Measurements from ENCODE around the gene GALNT7. TPM values are rescaled to one million over a fixed set of nuclear protein-coding genes. Genes with fewer than 3 reads are reported as not detected.
"Not testable (repeated sequence)": the region's sequence is repeated elsewhere in the genome, so short reads cannot be mapped to it uniquely, and the experiment has no call there.

Gene GALNT7
- total RNA-seq (54.6 and 63.3 TPM in 2 replicates), polyA plus RNA-seq (14.2 and 19.6 TPM in 2 replicates), polyA minus RNA-seq (48.5 and 57.0 TPM in 2 replicates), Bru-seq, nascent RNA (percentile 78 among the genes with signal in this experiment), BruChase-seq, experiment 1, labeled RNA remaining after a 6-hour chase (percentile 80 among the genes with signal in this experiment), BruChase-seq, experiment 2, labeled RNA remaining after a 2-hour chase (percentile 75 among the genes with signal in this experiment)
- 20.5 and 20.6 TPM in 2 replicates for polyA plus RNA-seq (2011; cell fraction: cytosol; rRNA removed)
- 40.6 and 59.9 TPM in 2 replicates for polyA plus RNA-seq (2011; cell fraction: nucleus; rRNA removed)
- 34.9 and 66.0 TPM in 2 replicates for polyA plus RNA-seq (2012)
- 8.4 TPM for polyA minus RNA-seq (2011; cell fraction: cytosol; rRNA and poly(A)+ RNA removed)
- 45.2 and 73.6 TPM in 2 replicates for polyA minus RNA-seq (2011; cell fraction: nucleus; rRNA and poly(A)+ RNA removed)
- long read RNA-seq, full-length matches to known transcripts: 61 of 98 reads
- long read RNA-seq, partial matches to known transcripts: 7 of 98 reads
- long read RNA-seq, other reads (novel, unspliced or antisense): 30 of 98 reads

- H3K4me2 ChIP-seq (ENCODE audit: insufficient read depth, low read length): peak within 1 kb of the TSS; percentile 97
- peak within 1 kb of the TSS; percentile 73 for H2AFZ ChIP-seq (ENCODE audit: low read depth, low read length)
- FAIRE-seq (no peak), DNase-seq (ENCODE audit: low read depth, low spot score) (peak; percentile 61)
- ChIA-PET POLR2A (interaction anchor here (0.6 to 1.4 kb wide), 3 partner anchors 17 to 84 kb away, joined by 3 to 5 read pairs (median 5); no protein-coding TSS in a partner anchor), CTCF (interaction anchor here (0.6 to 5.1 kb wide), 10 partner anchors 13 to 155 kb away, joined by 3 to 49 read pairs (median 4); no protein-coding TSS in a partner anchor)
- no peaks in the 10 kb centered on the region for H3K9me1 ChIP-seq (replicated peaks; ENCODE audit: control insufficient read depth, extremely low read depth, insufficient read depth, low read length)
- peaks cover 9% of the 10 kb centered on the region for H4K20me1 ChIP-seq (replicated peaks; ENCODE audit: control insufficient read depth, extremely low read depth, insufficient read depth, low read length)
- H3K27ac ChIP-seq (ENCODE audit: insufficient read depth, low read depth, low read length): peak within 1 kb of the TSS; percentile 62
- BruUV-seq (replicated peaks): no TSS peak
- no peaks in the 10 kb centered on the region for H3K9me3 ChIP-seq (replicated peaks; ENCODE audit: control insufficient read depth, insufficient read depth, low read length)
- no peak for TF ChIP-seq JUN (IDR thresholded peaks at IDR 0.05; ENCODE audit: borderline replicate concordance, insufficient read depth, insufficient read length, low read depth)
- TF ChIP-seq POLR2AphosphoS5 (IDR thresholded peaks at IDR 0.05; ENCODE audit: insufficient read depth, low read depth, low read length): peak; percentile 9
- TF ChIP-seq MYC (IDR thresholded peaks at IDR 0.05; ENCODE audit: low read depth, low read length): no peak
- H3K4me3 ChIP-seq (replicated peaks in 1 of 3; ENCODE audit: insufficient read depth in 1 of 3, low read depth in 1 of 3, low read length in 3 of 3): peak within 1 kb of the TSS; percentile 81 to 94 (median 83)
- peaks cover 34% of the 10 kb centered on the region for H3K79me2 ChIP-seq (ENCODE audit: control insufficient read depth, insufficient read depth, low read length)
- dilution Hi-C loops (cut with MboI; ENCODE audit: extremely low pct_ligation_motif_present, low sequenced_read_pairs): no loop called here
- H3K4me1 ChIP-seq (ENCODE audit: control insufficient read depth, extremely low read depth, insufficient read depth, low read length): peaks cover 23% of the 10 kb centered on the region
- intact Hi-C loops (cut with micrococcal nuclease): loop anchor here (1.0 to 5.0 kb wide), 10 partner anchors 14 to 249 kb away; partner anchors contain the start of gene SAP30
- no peaks in the 10 kb centered on the region for H3K27me3 ChIP-seq (ENCODE audit: control insufficient read depth in 2 of 2, insufficient read depth in 2 of 2, low read length in 2 of 2)
- peaks cover 0 to 2% of the 10 kb centered on the region in 2 experiments for H3K36me3 ChIP-seq (ENCODE audit: control insufficient read depth in 2 of 2, extremely low read depth in 1 of 2, insufficient read depth in 2 of 2, low read length in 2 of 2)
- H3K9ac ChIP-seq (replicated peaks; ENCODE audit: extremely low read depth, insufficient read depth, low read length): peak within 1 kb of the TSS; percentile 85
These were observed at the start of gene GALNT7 for GRCh38 chr4:173168396-173169177. Gene GALNT7 (plus strand): TSS chr4:173168811. CDS start chr4:173168836, 25 bp downstream.

- H3K4me3 ChIP-seq (replicated peaks in 1 of 3; ENCODE audit: insufficient read depth in 1 of 3, low read depth in 1 of 3, low read length in 3 of 3); H4K20me1 ChIP-seq (replicated peaks; ENCODE audit: control insufficient read depth, extremely low read depth, insufficient read depth, low read length); H2AFZ ChIP-seq (ENCODE audit: low read depth, low read length); H3K4me2 ChIP-seq (ENCODE audit: insufficient read depth, low read length); H3K36me3 ChIP-seq (ENCODE audit: control insufficient read depth in 2 of 2, extremely low read depth in 1 of 2, insufficient read depth in 2 of 2, low read length in 2 of 2); H3K4me1 ChIP-seq (ENCODE audit: control insufficient read depth, extremely low read depth, insufficient read depth, low read length); H3K9me3 ChIP-seq (replicated peaks; ENCODE audit: control insufficient read depth, insufficient read depth, low read length); FAIRE-seq; H3K79me2 ChIP-seq (ENCODE audit: control insufficient read depth, insufficient read depth, low read length); POLR2A ChIA-PET; dilution Hi-C loops (cut with MboI; ENCODE audit: extremely low pct_ligation_motif_present, low sequenced_read_pairs); H3K9me1 ChIP-seq (replicated peaks; ENCODE audit: control insufficient read depth, extremely low read depth, insufficient read depth, low read length); H3K9ac ChIP-seq (replicated peaks; ENCODE audit: extremely low read depth, insufficient read depth, low read length); H3K27ac ChIP-seq (ENCODE audit: insufficient read depth, low read depth, low read length); DNase-seq (ENCODE audit: low read depth, low spot score); BruUV-seq (replicated peaks); intact Hi-C loops (cut with micrococcal nuclease); H3K27me3 ChIP-seq (ENCODE audit: control insufficient read depth in 2 of 2, insufficient read depth in 2 of 2, low read length in 2 of 2); CTCF ChIA-PET: not testable (repeated sequence)
These were observed 49.8 kb upstream of the GALNT7 start for GRCh38 chr4:173118819-173119218.

Data from endothelial cell of umbilical vein (primary cell).